GM20000 (cell line): ENCODE data around the gene NR6A1.

ENCODE experiments used
- DNase-seq: peaks from one replicate; pipeline ENCODE4 v3.0.0; 2012; ENCODE audit warnings: low spot score
- CTCF ChIP-seq: IDR thresholded peaks from 2 replicates; pipeline ENCODE4 v1.5.1; 2012; ENCODE audit warnings: mild to moderate bottlenecking, control low read depth; ENCODE audit errors: extremely low read depth, missing control alignments

The NR6A1 gene

GRCh38 chr9:124551472-124552272, 219.4 kb downstream of the NR6A1 start:
- DNase-seq = peak; percentile 55
- TF ChIP-seq CTCF = peak; percentile 50

GRCh38 chr9:124550072-124550471, 221.0 kb downstream of the NR6A1 start:
- DNase-seq = no peak
- TF ChIP-seq CTCF = no peak

GRCh38 chr9:124549016-124549415, 222.1 kb downstream of the NR6A1 start:
- no peak for DNase-seq
- TF ChIP-seq CTCF = no peak

GRCh38 chr9:124544535-124544934, 226.6 kb downstream of the NR6A1 start:
- DNase-seq = no peak
- no peak for TF ChIP-seq CTCF

- TF ChIP-seq CTCF = no peak
- DNase-seq = no peak
Observed at GRCh38 chr9:124541824-124542223, 229.3 kb downstream of the NR6A1 start.

- DNase-seq = no peak
- no peak for TF ChIP-seq CTCF
Observed at GRCh38 chr9:124537926-124538325, 233.2 kb downstream of the NR6A1 start.

GRCh38 chr9:124535846-124536245, 235.3 kb downstream of the NR6A1 start:
- DNase-seq = no peak
- no peak for TF ChIP-seq CTCF
